C4-2B (cell line): ENCODE measurements around the gene TMEM44.
"Not testable (repeated sequence)": the region's sequence is repeated elsewhere in the genome, so short reads cannot be mapped to it uniquely, and the experiment has no call there.

ENCODE experiments used
- H3K27ac ChIP-seq: fragments of 450-650 bp; 2 replicates; pipeline ENCODE4 v1.5.1; 2017
- ZFX ChIP-seq: fragments of 450-650 bp; IDR thresholded peaks from 2 replicates; pipeline ENCODE4 v1.6.1; 2017
- TF ChIP-seq, protein P1 (sequence below): fragments of 450-650 bp; conservative IDR thresholded peaks from 2 replicates; pipeline ENCODE4 v1.5.1; 2017; ENCODE audit warnings: mild to moderate bottlenecking

Gene TMEM44

DNA sequence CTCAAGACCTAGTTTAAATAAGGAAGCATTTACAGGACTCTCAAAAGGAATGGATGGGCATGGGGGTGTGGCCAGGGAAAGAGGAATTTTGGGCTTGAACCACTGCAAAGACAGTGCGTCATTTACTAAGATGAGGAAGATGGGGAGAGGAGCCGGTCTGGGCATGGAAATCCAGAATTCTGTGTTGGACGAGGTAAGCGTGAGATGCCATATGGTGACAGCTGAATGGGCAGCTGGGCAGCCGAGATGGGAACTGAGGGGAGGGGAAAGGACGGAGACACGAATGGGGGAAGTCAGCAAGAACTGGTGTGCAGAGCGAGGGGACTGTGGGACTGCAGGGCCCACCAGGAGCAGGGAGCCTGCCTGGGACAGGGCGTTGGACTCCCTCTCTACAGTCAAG, 24.2 kb downstream of the TMEM44 start:
- H3K27ac ChIP-seq: no peak overlapping the region
- no peak for TF ChIP-seq ZFX
- TF ChIP-seq, protein P1, sequence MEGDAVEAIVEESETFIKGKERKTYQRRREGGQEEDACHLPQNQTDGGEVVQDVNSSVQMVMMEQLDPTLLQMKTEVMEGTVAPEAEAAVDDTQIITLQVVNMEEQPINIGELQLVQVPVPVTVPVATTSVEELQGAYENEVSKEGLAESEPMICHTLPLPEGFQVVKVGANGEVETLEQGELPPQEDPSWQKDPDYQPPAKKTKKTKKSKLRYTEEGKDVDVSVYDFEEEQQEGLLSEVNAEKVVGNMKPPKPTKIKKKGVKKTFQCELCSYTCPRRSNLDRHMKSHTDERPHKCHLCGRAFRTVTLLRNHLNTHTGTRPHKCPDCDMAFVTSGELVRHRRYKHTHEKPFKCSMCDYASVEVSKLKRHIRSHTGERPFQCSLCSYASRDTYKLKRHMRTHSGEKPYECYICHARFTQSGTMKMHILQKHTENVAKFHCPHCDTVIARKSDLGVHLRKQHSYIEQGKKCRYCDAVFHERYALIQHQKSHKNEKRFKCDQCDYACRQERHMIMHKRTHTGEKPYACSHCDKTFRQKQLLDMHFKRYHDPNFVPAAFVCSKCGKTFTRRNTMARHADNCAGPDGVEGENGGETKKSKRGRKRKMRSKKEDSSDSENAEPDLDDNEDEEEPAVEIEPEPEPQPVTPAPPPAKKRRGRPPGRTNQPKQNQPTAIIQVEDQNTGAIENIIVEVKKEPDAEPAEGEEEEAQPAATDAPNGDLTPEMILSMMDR: no peak

DNA sequence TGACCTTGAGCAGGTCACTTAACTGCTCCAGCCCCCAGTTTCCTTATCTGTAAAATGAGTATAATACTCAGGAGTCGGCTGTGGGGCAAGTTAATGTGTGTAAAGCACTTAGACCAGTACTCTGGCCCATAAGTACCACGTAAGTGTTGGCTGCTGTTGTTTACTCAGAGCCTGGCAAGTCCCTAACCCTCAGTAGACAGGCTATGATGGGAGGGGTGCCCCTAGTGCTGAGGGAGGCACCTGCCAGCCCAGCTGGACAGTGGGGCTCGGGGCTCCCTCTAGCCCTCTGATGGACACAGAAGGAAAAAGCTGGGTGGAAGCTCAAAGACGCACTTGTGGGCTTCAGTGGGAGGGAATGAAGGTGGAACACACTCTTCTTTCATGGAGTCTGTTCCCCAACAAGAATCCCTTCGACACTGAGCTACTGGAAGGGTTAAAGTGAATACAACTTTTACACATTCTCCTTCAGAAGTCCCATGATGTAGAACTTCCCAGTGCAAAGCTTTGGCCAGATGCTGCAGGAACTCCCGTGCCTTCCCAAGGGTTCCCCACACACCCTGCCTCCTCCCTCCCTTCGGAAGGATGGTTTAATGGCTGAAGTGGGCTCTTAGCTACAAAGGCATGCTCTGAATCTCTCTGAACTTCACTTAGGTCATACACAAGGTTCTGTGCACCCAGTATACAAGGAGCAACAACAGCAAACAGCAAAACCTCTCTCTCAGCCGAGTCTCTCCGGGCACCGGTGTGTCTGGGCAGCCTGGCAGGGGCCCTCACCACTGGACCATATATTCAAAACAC, 25.4 kb downstream of the TMEM44 start:
- no peak for TF ChIP-seq ZFX
- TF ChIP-seq, protein P1: no peak
- H3K27ac ChIP-seq: no peak overlapping the region

DNA sequence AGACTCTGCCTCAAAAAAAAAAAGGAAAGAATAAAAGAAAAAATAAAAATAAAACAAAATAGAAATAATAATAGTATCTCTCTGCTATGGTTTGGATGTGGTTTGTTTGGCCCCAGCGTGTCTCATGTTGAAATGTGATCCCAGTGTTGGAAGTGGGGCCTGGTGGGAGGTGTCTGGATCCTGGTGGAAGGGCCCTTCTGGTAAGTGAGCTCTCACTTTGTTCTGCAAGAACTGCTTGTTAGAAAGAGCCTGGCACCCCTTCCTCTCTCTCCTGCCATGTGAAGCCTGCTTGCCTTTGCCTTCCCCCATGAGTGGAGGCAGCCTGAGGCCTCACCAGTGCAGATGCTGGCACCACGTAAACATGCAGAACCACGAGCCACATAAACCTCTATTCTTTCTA, 26.3 kb downstream of the TMEM44 start:
- H3K27ac ChIP-seq: no peak overlapping the region
- TF ChIP-seq, protein P1: no peak
- TF ChIP-seq ZFX: no peak

DNA sequence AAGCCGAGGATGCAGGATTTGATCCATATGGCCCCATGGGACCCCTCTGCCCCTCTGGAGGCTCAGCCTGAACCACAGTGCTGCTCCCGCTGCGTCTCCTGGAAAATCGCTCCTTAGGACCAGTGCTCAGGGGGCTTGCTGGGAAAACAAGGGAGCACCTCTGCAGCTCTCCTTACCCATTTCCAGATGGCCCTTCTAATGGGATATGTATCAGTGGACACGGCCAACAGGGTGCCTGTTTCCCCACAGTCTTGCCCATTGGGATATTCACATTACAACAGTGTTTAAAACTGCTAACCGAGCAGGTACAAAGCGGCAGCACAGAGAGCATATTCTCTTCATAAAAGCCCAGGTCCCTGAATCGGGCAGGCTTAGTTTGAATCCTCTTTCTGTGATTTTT, 27.1 kb downstream of the TMEM44 start:
- TF ChIP-seq ZFX: no peak
- TF ChIP-seq, protein P1: no peak
- no peak overlapping the region for H3K27ac ChIP-seq

GRCh38 chr3:194605314-194605713, 27.9 kb downstream of the TMEM44 start:
- H3K27ac ChIP-seq: not testable (repeated sequence)

- TF ChIP-seq, protein P1: no peak
- no peak for TF ChIP-seq ZFX
Observed at GRCh38 chr3:194604837-194605236, 28.4 kb downstream of the TMEM44 start.

DNA sequence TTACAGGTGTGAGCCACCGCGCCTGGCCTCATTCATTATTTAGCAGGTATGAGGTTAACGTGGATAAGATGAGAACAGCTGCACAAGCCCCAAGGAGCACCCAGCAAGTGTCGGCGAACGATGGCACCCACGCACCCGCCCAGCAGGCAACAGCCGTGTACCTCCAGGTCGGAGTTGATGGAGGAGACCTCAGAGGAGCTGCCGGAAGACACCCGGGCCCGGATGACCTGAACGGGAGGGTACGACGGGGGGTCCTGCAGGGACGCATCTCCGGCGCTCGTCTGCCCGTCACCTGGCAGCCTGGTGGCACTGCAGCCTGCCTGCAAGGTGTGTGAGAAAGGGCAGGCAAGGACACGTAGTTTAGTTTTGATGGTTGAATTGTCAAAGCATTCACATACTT, 29.1 kb downstream of the TMEM44 start:
- TF ChIP-seq, protein P1: no peak
- no peak for TF ChIP-seq ZFX
- no peak overlapping the region for H3K27ac ChIP-seq

More at GRCh38 chr3:194604837-194605236, 28.4 kb downstream of the TMEM44 start:
- no peak overlapping the region for H3K27ac ChIP-seq

GRCh38 chr3:194602669-194603171, 30.5 kb downstream of the TMEM44 start:
- TF ChIP-seq ZFX: no peak
- TF ChIP-seq, protein P1: no peak
- H3K27ac ChIP-seq: no peak overlapping the region
